Measurements from ENCODE around the gene CCDC60. TPM values are rescaled to one million over a fixed set of nuclear protein-coding genes. Genes with fewer than 3 reads are reported as not detected.

Gene CCDC60
- total and polyA plus RNA-seq, 10 of the 15 experiments (the other 5 are each of a cell fraction or from before 2014, with no cell fraction given): 0.19 TPM; not detected in 9

- POLR2A ChIA-PET: no interaction called here
- Histone ChIP-seq H3K27me3 (replicated peaks in 1 of 2; ENCODE audit: control insufficient read depth in 2 of 2, insufficient read depth in 2 of 2, low read length in 1 of 2) (peaks cover 0 to 3% of the 10 kb centered on the region in 2 experiments; a peak in 1 of 4 replicates), H2AFZ (ENCODE audit: control insufficient read depth, low read depth, low read length) (no peak overlapping the region), H3K36me3 (ENCODE audit: control insufficient read depth in 2 of 2, insufficient read depth in 2 of 2, low read length in 1 of 2) (no peaks in the 10 kb centered on the region), H3K9me3 (replicated peaks; ENCODE audit: control insufficient read depth, insufficient read depth, low read length) (no peaks in the 10 kb centered on the region), H3K9ac (ENCODE audit: control insufficient read depth, insufficient read depth, low read length) (no peak overlapping the region), H3K79me2 (ENCODE audit: control insufficient read depth, insufficient read depth, low read length) (no peaks in the 10 kb centered on the region), H3K4me3 (no peak overlapping the region), H4K20me1 (ENCODE audit: control insufficient read depth, insufficient read depth) (no peaks in the 10 kb centered on the region), H3K4me2 (ENCODE audit: control insufficient read depth, insufficient read depth) (no peak overlapping the region), H3K4me1 (ENCODE audit: control insufficient read depth, insufficient read depth, low read length) (no peaks in the 10 kb centered on the region), H3K27ac (ENCODE audit: control insufficient read depth, insufficient read depth) (no peak overlapping the region)
- CTCF ChIA-PET: interaction anchor here (1.5 to 5.0 kb wide), 3 partner anchors 12 to 201 kb away, joined by 3 to 31 read pairs (median 26); no protein-coding TSS in a partner anchor
- DNase-seq (ENCODE audit: low read depth, low spot score) (peak; percentile 32), FAIRE-seq (no peak), ATAC-seq (peak; percentile 66)
- SMC1A ChIA-PET (ENCODE audit: uncharacterized antibody, unreplicated experiment): no interaction called here
- 3% methylated on average over 8 of the region's 8 CpGs for WGBS (ENCODE audit: insufficient coverage, insufficient replicate concordance, low lambda C conversion rate, missing lambda C conversion rate)
- in situ Hi-C loops (cut with MboI) (loop anchor here (5.0 kb wide), 2 partner anchors 95 to 200 kb away; no protein-coding TSS in a partner anchor), intact Hi-C loops (cut with micrococcal nuclease; ENCODE audit: unreplicated experiment) (no loop called here)
- RAD21 ChIA-PET (ENCODE audit: unreplicated experiment): no interaction called here
- no TSS peak for BruUV-seq (replicated peaks)
- TF ChIP-seq ZSCAN29 (IDR thresholded peaks at IDR 0.05) (no peak), SRF (IDR thresholded peaks at IDR 0.05; ENCODE audit: low read depth in 2 of 2, low read length in 2 of 2) (no peak), FOXK2 (IDR thresholded peaks at IDR 0.05) (no peak), EED (IDR thresholded peaks at IDR 0.05; ENCODE audit: low read depth) (no peak), SREBF1 (IDR thresholded peaks at IDR 0.05; ENCODE audit: low read length) (no peak), PML (IDR thresholded peaks at IDR 0.05; ENCODE audit: low read length) (no peak), ZNF384 (IDR thresholded peaks at IDR 0.05; ENCODE audit: borderline replicate concordance, low read depth, low read length) (no peak), HCFC1 (IDR thresholded peaks at IDR 0.05; ENCODE audit: low read length) (no peak)
- TF ChIP-seq, protein P1, sequence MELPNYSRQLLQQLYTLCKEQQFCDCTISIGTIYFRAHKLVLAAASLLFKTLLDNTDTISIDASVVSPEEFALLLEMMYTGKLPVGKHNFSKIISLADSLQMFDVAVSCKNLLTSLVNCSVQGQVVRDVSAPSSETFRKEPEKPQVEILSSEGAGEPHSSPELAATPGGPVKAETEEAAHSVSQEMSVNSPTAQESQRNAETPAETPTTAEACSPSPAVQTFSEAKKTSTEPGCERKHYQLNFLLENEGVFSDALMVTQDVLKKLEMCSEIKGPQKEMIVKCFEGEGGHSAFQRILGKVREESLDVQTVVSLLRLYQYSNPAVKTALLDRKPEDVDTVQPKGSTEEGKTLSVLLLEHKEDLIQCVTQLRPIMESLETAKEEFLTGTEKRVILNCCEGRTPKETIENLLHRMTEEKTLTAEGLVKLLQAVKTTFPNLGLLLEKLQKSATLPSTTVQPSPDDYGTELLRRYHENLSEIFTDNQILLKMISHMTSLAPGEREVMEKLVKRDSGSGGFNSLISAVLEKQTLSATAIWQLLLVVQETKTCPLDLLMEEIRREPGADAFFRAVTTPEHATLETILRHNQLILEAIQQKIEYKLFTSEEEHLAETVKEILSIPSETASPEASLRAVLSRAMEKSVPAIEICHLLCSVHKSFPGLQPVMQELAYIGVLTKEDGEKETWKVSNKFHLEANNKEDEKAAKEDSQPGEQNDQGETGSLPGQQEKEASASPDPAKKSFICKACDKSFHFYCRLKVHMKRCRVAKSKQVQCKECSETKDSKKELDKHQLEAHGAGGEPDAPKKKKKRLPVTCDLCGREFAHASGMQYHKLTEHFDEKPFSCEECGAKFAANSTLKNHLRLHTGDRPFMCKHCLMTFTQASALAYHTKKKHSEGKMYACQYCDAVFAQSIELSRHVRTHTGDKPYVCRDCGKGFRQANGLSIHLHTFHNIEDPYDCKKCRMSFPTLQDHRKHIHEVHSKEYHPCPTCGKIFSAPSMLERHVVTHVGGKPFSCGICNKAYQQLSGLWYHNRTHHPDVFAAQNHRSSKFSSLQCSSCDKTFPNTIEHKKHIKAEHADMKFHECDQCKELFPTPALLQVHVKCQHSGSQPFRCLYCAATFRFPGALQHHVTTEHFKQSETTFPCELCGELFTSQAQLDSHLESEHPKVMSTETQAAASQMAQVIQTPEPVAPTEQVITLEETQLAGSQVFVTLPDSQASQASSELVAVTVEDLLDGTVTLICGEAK (IDR thresholded peaks at IDR 0.05; ENCODE audit: borderline replicate concordance): no peak
- TF ChIP-seq, protein P2, sequence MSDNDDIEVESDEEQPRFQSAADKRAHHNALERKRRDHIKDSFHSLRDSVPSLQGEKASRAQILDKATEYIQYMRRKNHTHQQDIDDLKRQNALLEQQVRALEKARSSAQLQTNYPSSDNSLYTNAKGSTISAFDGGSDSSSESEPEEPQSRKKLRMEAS (IDR thresholded peaks at IDR 0.05; ENCODE audit: low read depth, low read length): no peak
- TF ChIP-seq, protein P3, sequence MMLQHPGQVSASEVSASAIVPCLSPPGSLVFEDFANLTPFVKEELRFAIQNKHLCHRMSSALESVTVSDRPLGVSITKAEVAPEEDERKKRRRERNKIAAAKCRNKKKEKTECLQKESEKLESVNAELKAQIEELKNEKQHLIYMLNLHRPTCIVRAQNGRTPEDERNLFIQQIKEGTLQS (IDR thresholded peaks at IDR 0.05; ENCODE audit: borderline replicate concordance, extremely low read depth, low read depth, low read length): no peak
Measured at GRCh38 chr12:119447618-119448017, 113.1 kb downstream of the CCDC60 start.

Data from GM12878 (cell line).